Stimulated activated naive CD8-positive, alpha-beta T cell treated with anti-CD3 and anti-CD28 coated beads, Interleukin-15, Interleukin-2, amounts not matched to agents 100 U/mL and 50 U/mL, for 24 hours (primary cell): ENCODE measurements around the gene SNTA1.
A peak's percentile ranks its signal among the peaks of the same experiment; 100 is the strongest.
"Not testable (repeated sequence)": the region's sequence is repeated elsewhere in the genome, so short reads cannot be mapped to it uniquely, and the experiment has no call there.

Experiments
- ATAC-seq: fragments of 150-1000 bp; cut with Tn5 transposase; one replicate; pipeline ENCODE4 v1.10.0; 2021
- DNase-seq: peaks from one replicate; pipeline ENCODE4 v3.0.0; 2021

The SNTA1 gene

DNA sequence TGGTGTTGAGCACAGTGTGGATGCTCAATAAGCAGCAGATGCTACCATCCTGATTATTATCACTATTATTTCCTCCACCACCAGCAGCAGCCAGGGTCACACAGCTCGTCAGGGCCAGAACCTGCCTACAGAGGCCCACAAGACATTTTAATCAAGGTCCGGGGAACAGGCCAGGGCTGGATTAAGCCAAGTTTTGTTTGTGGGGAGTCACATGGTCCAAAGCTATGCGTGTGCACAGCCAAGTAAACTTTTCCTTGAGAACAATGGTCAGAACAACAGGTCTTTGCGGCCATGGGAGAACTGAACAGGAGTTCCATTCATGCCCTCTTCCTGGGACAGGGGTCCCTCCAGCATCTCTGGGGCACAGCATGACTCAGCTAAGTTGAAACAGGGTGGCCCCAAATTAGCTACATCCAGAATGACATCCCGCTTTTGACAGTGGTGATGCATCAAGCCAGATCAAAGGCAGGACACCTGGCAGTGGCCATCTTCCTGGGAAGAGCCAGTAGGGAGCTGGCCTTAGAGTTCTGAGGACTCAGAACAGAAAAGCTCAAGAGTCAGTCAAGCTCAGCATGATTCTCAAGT lies 11.7 kb downstream of the SNTA1 start:
- no peak for ATAC-seq
- no peak for DNase-seq

- ATAC-seq, DNase-seq: not testable (repeated sequence)
These were observed 19.7 kb downstream of the SNTA1 start for GRCh38 chr20:33423875-33424274.

DNA sequence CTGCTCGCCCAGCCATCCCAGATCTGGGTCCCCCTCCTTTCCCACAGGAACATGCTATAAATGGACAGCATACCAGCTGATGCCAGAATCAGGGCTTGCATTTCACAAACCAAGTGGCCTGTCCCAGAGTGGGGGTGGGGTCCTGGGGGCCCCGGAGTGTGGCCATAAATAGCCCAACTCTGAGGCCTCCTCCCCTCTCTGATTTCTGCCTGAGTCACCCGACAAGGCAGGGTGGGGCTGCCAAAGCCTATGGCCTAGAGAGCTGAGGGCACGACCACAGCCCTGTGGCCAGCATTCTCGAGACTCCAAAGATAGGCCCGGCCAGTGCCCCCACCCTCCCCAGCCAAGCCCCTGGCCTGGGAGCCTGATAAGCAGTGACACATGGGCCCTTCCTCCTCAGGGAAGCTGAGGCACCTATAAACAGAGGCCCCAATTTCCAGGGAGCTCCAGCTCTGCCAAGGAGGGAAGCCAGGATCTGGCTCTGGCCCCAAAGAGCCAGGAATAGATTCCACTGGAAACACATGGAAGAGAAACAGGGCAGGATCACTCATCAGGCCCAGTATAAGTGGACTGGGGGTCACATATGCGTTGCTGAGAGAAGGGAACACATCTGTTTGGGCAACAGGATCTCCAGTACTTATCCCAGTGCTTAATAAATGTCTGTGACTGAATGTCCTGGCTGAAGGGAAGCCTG lies 20.3 kb downstream of the SNTA1 start:
- ATAC-seq (no peak), DNase-seq (no peak)

GRCh38 chr20:33419140-33419974 lies 24.2 kb downstream of the SNTA1 start:
- DNase-seq (no peak), ATAC-seq (no peak)

DNA sequence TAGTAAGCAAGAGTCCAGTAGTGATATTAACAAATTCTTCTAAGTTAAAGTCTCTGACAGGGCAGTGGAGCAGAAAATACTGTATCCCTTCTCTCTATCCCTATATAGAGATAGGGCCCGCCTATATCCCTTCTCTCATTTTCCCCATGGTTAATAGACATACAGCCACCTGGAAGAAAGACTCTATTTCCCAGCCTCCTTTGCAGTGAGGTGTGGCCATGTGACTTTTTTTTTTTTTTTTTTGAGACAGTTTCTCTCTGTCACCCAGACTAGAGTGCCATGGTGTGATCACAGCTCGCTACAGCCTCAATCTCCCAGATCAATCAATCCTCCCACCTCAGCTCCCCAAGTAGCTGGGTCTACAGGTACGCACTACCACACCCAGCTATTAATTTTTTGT lies 25.5 kb downstream of the SNTA1 start:
- ATAC-seq, result no peak
- DNase-seq, result no peak

GRCh38 chr20:33415948-33416347 lies 27.6 kb downstream of the SNTA1 start:
- no peak for DNase-seq
- no peak for ATAC-seq

DNA sequence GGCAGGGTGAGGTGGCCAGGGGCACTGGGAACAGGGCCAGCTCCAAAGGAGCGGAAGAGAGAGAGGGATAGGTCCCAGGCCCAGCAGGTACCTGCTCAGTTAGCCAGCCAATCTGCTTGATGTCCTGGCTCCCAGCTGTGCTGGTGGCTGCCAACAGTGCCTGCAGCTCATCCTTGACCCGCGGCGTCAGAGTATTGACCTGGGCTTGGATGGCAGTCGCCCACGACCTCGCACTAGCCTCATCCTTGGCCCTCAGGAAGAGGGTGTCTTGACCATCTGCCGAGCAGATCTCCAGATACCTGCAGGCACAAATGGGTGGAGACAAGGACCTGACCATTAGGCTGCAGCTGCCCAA lies 31.1 kb downstream of the SNTA1 start:
- no peak for ATAC-seq

GRCh38 chr20:33411711-33412483 lies 31.7 kb downstream of the SNTA1 start:
- DNase-seq (no peak), ATAC-seq (no peak)

More for the DNA sequence above, 31.1 kb downstream of the SNTA1 start:
- no peak for DNase-seq

GRCh38 chr20:33411242-33411641 lies 32.3 kb downstream of the SNTA1 start:
- ATAC-seq (no peak), DNase-seq (no peak)

GRCh38 chr20:33410081-33410742 lies 33.4 kb downstream of the SNTA1 start:
- no peak for ATAC-seq
- no peak for DNase-seq

DNA sequence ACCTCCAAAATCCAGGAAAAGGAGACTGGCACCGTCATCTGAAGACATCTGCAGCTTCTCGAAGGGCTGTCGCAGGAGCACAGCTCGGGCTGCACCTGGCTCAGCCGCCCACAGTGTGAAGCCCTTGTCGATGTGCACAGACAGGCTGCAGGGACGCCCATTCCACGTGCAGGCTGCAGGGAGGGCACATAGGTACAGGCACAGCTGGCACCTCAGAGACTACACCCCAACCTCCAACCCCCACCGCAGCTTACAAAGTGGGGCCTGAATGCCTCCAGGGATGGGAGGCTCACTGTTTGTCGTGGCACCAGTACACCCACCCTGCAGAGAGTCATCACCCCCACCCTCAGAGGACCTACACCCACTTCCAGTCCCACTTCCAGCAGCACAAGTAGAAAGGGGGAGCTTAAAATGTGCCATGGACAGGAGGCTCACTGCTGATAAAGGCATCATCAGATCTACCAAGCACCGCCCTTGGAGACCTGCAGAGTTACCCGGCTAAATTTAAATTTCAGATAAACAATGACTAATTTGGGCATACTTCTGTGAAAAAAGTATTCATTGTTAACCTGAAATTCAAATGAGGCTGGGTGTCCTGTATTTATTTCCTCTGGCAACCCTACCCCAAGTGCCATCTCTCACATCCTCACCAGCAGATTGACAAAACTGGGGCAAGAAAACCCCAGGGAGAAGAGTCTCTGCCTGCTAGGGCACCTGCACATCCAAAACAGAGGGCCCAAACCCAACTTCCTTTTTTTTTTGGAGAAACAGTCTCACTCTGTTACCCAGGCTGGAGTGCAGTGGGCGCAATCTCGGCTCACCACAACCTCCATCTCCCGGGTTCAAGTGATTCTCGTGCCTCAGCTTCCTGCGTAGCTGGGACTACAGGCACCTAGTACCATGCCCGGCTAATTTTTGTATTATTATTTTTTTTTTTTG lies 34.6 kb downstream of the SNTA1 start:
- ATAC-seq (peak; percentile 35), DNase-seq (no peak)

GRCh38 chr20:33408313-33408712 lies 35.2 kb downstream of the SNTA1 start:
- ATAC-seq, result no peak
- DNase-seq, result no peak

GRCh38 chr20:33407796-33408195 lies 35.8 kb downstream of the SNTA1 start:
- no peak for ATAC-seq
- no peak for DNase-seq

DNA sequence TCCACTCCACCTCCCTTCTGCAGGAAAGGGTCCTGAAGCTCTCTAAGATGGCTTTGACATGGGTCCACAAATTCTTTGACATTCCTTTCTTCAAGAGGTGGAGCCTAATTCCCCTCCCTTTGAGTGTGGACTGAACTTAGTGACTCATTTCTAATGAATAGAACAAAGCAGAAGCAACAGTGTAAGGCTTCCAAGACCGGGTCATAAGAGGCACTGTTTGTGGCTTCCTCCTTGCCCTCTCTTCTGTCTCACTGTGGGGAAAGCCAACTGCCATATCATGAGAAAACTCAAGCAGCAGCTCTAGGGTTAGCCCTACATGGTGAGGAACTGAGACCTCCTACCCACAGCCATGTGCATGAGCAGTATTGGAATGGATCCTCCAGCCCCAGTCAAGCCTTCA lies 36.3 kb downstream of the SNTA1 start:
- no peak for DNase-seq

DNA sequence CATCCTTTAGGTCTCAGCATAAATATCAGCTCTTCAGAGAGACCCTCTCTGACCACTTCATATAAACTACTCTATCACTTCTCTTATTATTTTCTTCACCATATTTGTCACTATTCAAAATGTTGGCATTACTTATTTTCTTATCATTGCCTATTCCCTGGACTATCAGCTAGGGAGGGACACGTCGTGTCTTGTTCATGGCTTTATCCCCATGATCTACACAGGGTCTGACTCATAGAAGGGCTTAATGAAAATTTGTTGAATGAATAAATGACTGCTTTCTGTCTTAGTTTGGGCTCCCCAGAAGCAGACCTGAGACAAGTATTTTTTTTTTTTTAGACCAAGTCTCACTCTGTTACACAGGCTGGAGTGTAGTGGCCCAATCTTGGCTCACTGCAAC lies 39.3 kb downstream of the SNTA1 start:
- DNase-seq, result no peak

More for the DNA sequence above, 36.3 kb downstream of the SNTA1 start:
- ATAC-seq, result no peak

GRCh38 chr20:33401921-33402369 lies 41.6 kb downstream of the SNTA1 start:
- DNase-seq (no peak), ATAC-seq (peak; percentile 41)

More for the DNA sequence above, 39.3 kb downstream of the SNTA1 start:
- no peak for ATAC-seq

DNA sequence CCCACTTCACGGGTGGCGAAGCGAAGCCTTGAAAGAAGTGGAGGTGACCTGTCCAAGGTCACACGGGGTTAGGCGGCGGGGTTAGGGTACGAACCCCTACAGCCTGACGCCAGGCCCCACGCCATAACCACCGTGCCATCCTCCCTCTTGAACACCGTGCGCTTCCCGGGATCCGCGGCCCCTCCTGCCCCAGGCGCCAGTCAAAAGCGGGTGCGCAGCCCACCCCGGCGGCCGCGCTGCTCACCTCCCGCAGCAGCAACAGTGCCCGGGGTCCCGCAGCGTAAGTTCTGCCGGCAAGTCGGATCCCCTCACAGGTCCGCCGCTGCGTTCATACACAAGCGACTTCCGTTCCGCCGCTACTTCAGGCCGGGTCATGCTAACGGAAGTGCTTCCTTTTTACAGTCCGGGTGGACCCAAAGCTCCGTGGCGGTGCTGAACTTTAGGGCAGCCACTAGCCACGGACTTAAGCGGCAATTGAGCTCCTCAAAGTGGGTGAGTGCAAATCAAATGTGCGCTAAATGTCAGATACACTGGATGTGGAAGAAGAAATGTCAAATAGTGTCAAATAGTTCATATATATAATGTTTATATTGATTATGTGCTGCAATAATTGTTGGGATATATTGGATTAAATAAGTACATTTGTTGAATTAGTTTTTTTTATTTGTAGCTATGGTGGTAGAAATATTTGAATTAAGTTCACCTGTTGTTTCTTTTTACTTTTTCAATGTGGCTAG lies 42.2 kb downstream of the SNTA1 start, which contains the start of gene CDK5RAP1:
Gene CDK5RAP1 (minus strand): TSS at position 336 of the 737 bp plus-strand sequence. CDS start 4,455 bp downstream, outside the sequence.
- ATAC-seq (peak; percentile 98), DNase-seq (peak; percentile 83)

DNA sequence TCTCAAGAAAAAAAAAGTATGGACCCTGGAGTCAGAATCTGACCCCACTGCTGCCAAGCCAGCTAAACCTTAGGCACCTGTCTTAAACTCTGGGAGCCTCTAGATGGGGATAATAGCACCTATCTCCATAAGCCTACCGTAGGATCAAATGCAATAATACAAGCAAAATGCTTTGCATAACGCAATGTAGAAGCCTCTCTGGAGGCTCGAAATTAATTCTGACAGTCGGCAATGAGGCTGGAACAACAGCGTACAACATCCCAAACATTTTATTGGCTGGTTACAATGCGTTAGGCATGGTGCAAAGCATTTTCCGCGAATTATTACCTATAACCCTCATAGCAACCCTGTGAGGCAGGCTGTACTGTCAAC lies 42.8 kb downstream of the SNTA1 start:
- DNase-seq, result no peak
- ATAC-seq, result peak; percentile 20

DNA sequence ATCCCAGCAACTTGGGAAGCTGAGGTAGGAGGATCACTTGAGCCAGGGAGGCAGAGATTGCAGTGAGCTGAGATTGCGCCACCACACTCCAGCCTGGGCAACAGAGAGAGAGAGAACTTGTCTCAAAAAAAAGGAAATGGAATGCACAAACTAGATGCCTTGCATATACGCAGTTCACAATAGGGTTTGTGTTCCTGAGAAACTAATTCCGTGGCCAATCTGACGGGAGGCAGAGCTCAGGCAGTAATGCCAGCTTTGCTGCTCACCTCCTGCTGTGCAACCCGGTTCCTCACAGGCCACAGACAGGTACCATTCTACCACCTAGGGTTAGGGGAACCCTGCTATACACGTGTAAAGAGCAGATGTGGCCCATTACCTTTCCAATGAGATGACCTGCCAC lies 43.6 kb downstream of the SNTA1 start:
- ATAC-seq, result no peak
- DNase-seq, result no peak

DNA sequence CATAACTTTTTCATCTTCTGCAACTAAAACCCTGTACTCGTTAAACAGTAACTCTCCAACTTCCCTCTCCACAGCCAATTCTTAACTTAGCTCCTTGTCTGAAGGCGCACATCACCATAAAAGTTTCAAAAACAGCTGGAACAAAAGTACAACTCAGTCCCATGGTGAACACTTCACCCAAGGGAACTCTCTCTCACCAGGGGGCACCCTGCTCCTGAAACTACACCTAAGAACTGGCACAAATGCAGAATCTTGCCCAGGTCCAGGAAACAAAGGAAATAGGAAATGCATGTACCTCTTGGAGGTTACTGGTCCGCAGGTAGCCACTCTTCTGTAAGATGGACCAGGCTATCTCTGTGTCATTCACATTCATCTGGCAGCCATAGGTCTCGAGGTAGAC lies 48.8 kb downstream of the SNTA1 start:
- DNase-seq, result no peak

More for the DNA sequence above, 48.8 kb downstream of the SNTA1 start:
- ATAC-seq, result no peak
